ENCODE measurements around the gene CHIC2. TPM values are rescaled to one million over a fixed set of nuclear protein-coding genes. Genes with fewer than 3 reads are reported as not detected.

The CHIC2 gene
- total RNA-seq, 1 experiment from 2014 or later: 10.8 TPM

- no peaks in the 10 kb centered on the region for H3K36me3 ChIP-seq (ENCODE audit: control insufficient read depth in 1 of 2, insufficient read depth in 2 of 2, low read length in 2 of 2)
- intact Hi-C loops (cut with micrococcal nuclease): no loop called here
- H3K4me1 ChIP-seq (ENCODE audit: control insufficient read depth in 1 of 2, insufficient read depth in 2 of 2, low read length in 2 of 2): no peaks in the 10 kb centered on the region
- RAD21 ChIA-PET (ENCODE audit: low non-redundant PET in 1 of 2, low total read pairs in 2 of 2, uncharacterized antibody in 2 of 2, unreplicated experiment in 2 of 2): no interaction called here
- no peak overlapping the region for H2AFZ ChIP-seq (ENCODE audit: low read depth, low read length, poor library complexity, severe bottlenecking)
- no peaks in the 10 kb centered on the region for H4K20me1 ChIP-seq (ENCODE audit: insufficient read depth)
- DNase-seq (ENCODE audit: low read depth, low spot score) (no peak), ATAC-seq (no peak)
- H3K9ac ChIP-seq (ENCODE audit: low read length): no peak overlapping the region
- H3K27ac ChIP-seq (ENCODE audit: low read depth, low read length): no peak overlapping the region
- CTCF ChIA-PET: no interaction called here
- TF ChIP-seq ATF3 (IDR thresholded peaks at IDR 0.05): no peak
- no peak for TF ChIP-seq SP1 (IDR thresholded peaks at IDR 0.05; ENCODE audit: low read depth)
- no peak for TF ChIP-seq EGR1 (IDR thresholded peaks at IDR 0.05; ENCODE audit: low read depth)
- TF ChIP-seq CBX3 (IDR thresholded peaks at IDR 0.05; ENCODE audit: low read depth): no peak
- no peak for TF ChIP-seq ZBTB33 (IDR thresholded peaks at IDR 0.05; ENCODE audit: extremely low read depth, insufficient replicate concordance, low read length)
- TF ChIP-seq TCF7L2 (IDR thresholded peaks at IDR 0.05; ENCODE audit: borderline replicate concordance, extremely low read depth, insufficient read depth, insufficient read length): no peak
- TF ChIP-seq CTCF (IDR thresholded peaks at IDR 0.05 in 2 of 3, conservative IDR thresholded peaks at IDR 0.05 in 1 of 3; ENCODE audit: borderline replicate concordance in 1 of 3, insufficient read depth in 1 of 3, low read depth in 2 of 3, low read length in 2 of 3): no peak
- no peak for TF ChIP-seq EZH2phosphoT487 (IDR thresholded peaks at IDR 0.05; ENCODE audit: borderline replicate concordance)
- no peak for TF ChIP-seq SRF (IDR thresholded peaks at IDR 0.05; ENCODE audit: low read depth)
- TF ChIP-seq MAX (IDR thresholded peaks at IDR 0.05): no peak
- TF ChIP-seq YY1 (IDR thresholded peaks at IDR 0.05; ENCODE audit: extremely low read depth, insufficient replicate concordance, low read depth, low read length): no peak
- BruUV-seq (replicated peaks): no TSS peak
- H3K4me2 ChIP-seq (ENCODE audit: low read length): no peak overlapping the region
- no peaks in the 10 kb centered on the region for H3K9me2 ChIP-seq (ENCODE audit: insufficient read depth)
- POLR2A ChIA-PET: no interaction called here
- H3K9me3 ChIP-seq (ENCODE audit: control insufficient read depth in 1 of 2, insufficient read depth in 1 of 2, low read depth in 1 of 2, low read length in 2 of 2): no peaks in the 10 kb centered on the region
- H3K27me3 ChIP-seq (ENCODE audit: insufficient read depth, low read length): peaks cover 30% of the 10 kb centered on the region
- no peaks in the 10 kb centered on the region for H3K79me2 ChIP-seq (ENCODE audit: insufficient read depth, low read length)
- H3K4me3 ChIP-seq (replicated peaks in 1 of 2; ENCODE audit: low read depth in 1 of 2, low read length in 2 of 2): no peak overlapping the region
Measured at GRCh38 chr4:54100595-54101189, 36.3 kb upstream of the CHIC2 start.
